HCT116 (cell line): Measurements from ENCODE around the gene ABLIM1. TPM values are rescaled to one million over a fixed set of nuclear protein-coding genes. Genes with fewer than 3 reads are reported as not detected.
"Not testable (repeated sequence)": the region's sequence is repeated elsewhere in the genome, so short reads cannot be mapped to it uniquely, and the experiment has no call there.

Experiments
- ATAC-seq: fragments of 200-7000 bp; cut with Tn5 transposase; 2 replicates; pipeline ENCODE4 v1.9.1; 2020; ENCODE audit warnings: mild to moderate bottlenecking, moderate library complexity
- BruUV-seq: library from RNA; stranded (reverse); fragments of 400-500 nt; replicated peaks from 2 replicates; lab custom pipeline; 2021; lab: Mats Ljungman, UMichigan
- CTCF ChIA-PET: fragments of 300-600 bp; sonication (Branson Sonifier 250); formaldehyde crosslinking; loops from one replicate; lab custom pipeline; 2021; ENCODE audit warnings: antibody characterized with exemption; lab: Charles Lee
- POLR2A ChIA-PET: fragments of 300-600, 350-600 bp; sonication (Branson Sonifier 250); formaldehyde crosslinking; loops from one replicate; lab custom pipeline; 2021; ENCODE audit warnings: antibody characterized with exemption; lab: Charles Lee
- RAD21 ChIA-PET, 2 experiments: fragments of 300-600 bp; sonication (Branson Sonifier 250); formaldehyde crosslinking; loops; one replicate each; lab custom pipeline; 2023; ENCODE audit warnings: low total read pairs in 2 of 2; ENCODE audit not compliant: uncharacterized antibody in 2 of 2, unreplicated experiment in 2 of 2, low non-redundant PET in 1 of 2; lab: Charles Lee
- DNase-seq: peaks from one replicate; pipeline ENCODE4 v3.0.0-alpha.2; 2010; ENCODE audit warnings: low read depth, low spot score
- H2AFZ ChIP-seq: fragments of 200-600 bp; shearing (Covaris generic), sonication (generic); 2 replicates; pipeline ENCODE4 v1.6.1; 2017; ENCODE audit warnings: low read depth, mixed run types, mixed read lengths, antibody characterized with exemption, low read length; ENCODE audit not compliant: poor library complexity, severe bottlenecking
- H3K27ac ChIP-seq: 2 replicates; pipeline ENCODE4 v1.5.1; 2012; ENCODE audit warnings: low read depth, low read length
- H3K27me3 ChIP-seq: fragments of 200-600 bp; sonication (generic); 2 replicates; pipeline ENCODE4 v1.6.1; 2016; ENCODE audit warnings: mixed run types, low read length, mixed read lengths; ENCODE audit not compliant: insufficient read depth
- H3K36me3 ChIP-seq, 2 experiments: fragments of 200-500 bp in 1 of 2; fragments of 200-600 bp in 1 of 2; sonication (Bioruptor generic) in 1 of 2; sonication (generic) in 1 of 2; 2 replicates each; pipeline versions ENCODE4 v1.5.1 to v1.6.1; 2014 to 2016; ENCODE audit warnings: low read length in 2 of 2, inconsistent platforms in 1 of 2, mixed read lengths in 1 of 2, mixed run types in 1 of 2; ENCODE audit not compliant: insufficient read depth in 2 of 2, control insufficient read depth in 1 of 2
- H3K4me1 ChIP-seq, 2 experiments: fragments of 200-600 bp in 1 of 2; sonication (generic) in 1 of 2; 2 replicates each; pipeline versions ENCODE4 v1.5.1 to v1.6.1; 2012 to 2017; ENCODE audit warnings: low read length in 2 of 2, inconsistent platforms in 1 of 2, mild to moderate bottlenecking in 1 of 2, mixed read lengths in 1 of 2, mixed run types in 1 of 2, moderate library complexity in 1 of 2; ENCODE audit not compliant: insufficient read depth in 2 of 2, control insufficient read depth in 1 of 2
- H3K4me2 ChIP-seq: fragments of 200-600 bp; sonication (generic); 2 replicates; pipeline ENCODE4 v1.6.1; 2017; ENCODE audit warnings: mixed run types, low read length, mixed read lengths
- H3K4me3 ChIP-seq, 2 experiments: fragments of 200-600 bp in 1 of 2; sonication (generic) in 1 of 2; replicated peaks in 1 of 2; 2 replicates each; pipeline ENCODE4 v1.5.1; 2011 to 2016; ENCODE audit warnings: low read length in 2 of 2, control low read depth in 1 of 2, low read depth in 1 of 2, mild to moderate bottlenecking in 1 of 2, mixed read lengths in 1 of 2, mixed run types in 1 of 2
- H3K79me2 ChIP-seq: fragments of 200-600 bp; sonication (generic); 2 replicates; pipeline ENCODE4 v1.6.1; 2017; ENCODE audit warnings: mild to moderate bottlenecking, mixed run types, low read length, moderate library complexity, mixed read lengths; ENCODE audit not compliant: insufficient read depth
- H3K9ac ChIP-seq: fragments of 200-600 bp; sonication (generic); 2 replicates; pipeline ENCODE4 v1.6.1; 2016; ENCODE audit warnings: low read length, mixed read lengths
- H3K9me2 ChIP-seq: fragments of 200-600 bp; sonication (generic), shearing (Covaris generic); 2 replicates; pipeline ENCODE4 v1.6.1; 2017; ENCODE audit warnings: mixed run types, mild to moderate bottlenecking, moderate library complexity; ENCODE audit not compliant: insufficient read depth
- H3K9me3 ChIP-seq, 2 experiments: fragments of 200-500 bp in 1 of 2; fragments of 200-600 bp in 1 of 2; sonication (Bioruptor generic) in 1 of 2; sonication (generic) in 1 of 2; 2 replicates each; pipeline ENCODE4 v1.6.1; 2014 to 2017; ENCODE audit warnings: low read length in 2 of 2, mixed read lengths in 2 of 2, inconsistent platforms in 1 of 2, low read depth in 1 of 2, mild to moderate bottlenecking in 1 of 2, mixed run types in 1 of 2, moderate library complexity in 1 of 2; ENCODE audit not compliant: control insufficient read depth in 1 of 2, insufficient read depth in 1 of 2
- H4K20me1 ChIP-seq: fragments of 200-600 bp; sonication (generic), shearing (Covaris generic); 2 replicates; pipeline ENCODE4 v1.6.1; 2017; ENCODE audit warnings: mixed run types, mild to moderate bottlenecking, moderate library complexity; ENCODE audit not compliant: insufficient read depth
- CEBPB ChIP-seq: IDR thresholded peaks from 2 replicates; pipeline ENCODE4 v1.6.1; 2012; ENCODE audit warnings: low read depth
- ELF1 ChIP-seq: IDR thresholded peaks from 2 replicates; pipeline ENCODE4 v1.6.1; 2012; ENCODE audit warnings: low read depth, borderline replicate concordance
- EZH2 ChIP-seq: fragments of 200-600 bp; sonication (generic); IDR thresholded peaks from 2 replicates; pipeline ENCODE4 v1.6.1; 2017; ENCODE audit warnings: antibody characterized with exemption, mixed run types
- EZH2phosphoT487 ChIP-seq: fragments of 200-600 bp; IDR thresholded peaks from 2 replicates; pipeline ENCODE4 v1.6.1; 2018; ENCODE audit warnings: antibody characterized with exemption, borderline replicate concordance
- SIN3A ChIP-seq: IDR thresholded peaks from 2 replicates; pipeline ENCODE4 v1.6.1; 2012; ENCODE audit warnings: low read depth
- SP1 ChIP-seq: IDR thresholded peaks from 2 replicates; pipeline ENCODE4 v1.6.1; 2012; ENCODE audit warnings: low read depth
- ZBTB33 ChIP-seq: IDR thresholded peaks from 2 replicates; pipeline ENCODE4 v1.6.1; 2011; ENCODE audit warnings: mild to moderate bottlenecking, low read length, moderate library complexity; ENCODE audit not compliant: insufficient replicate concordance; ENCODE audit errors: extremely low read depth
- ZNF274 ChIP-seq: fragments of 200-500 bp; sonication (Bioruptor generic); IDR thresholded peaks from 2 replicates; pipeline ENCODE4 v1.6.1; 2014; ENCODE audit warnings: mild to moderate bottlenecking, low read depth, low read length, inconsistent platforms
- intact Hi-C: fragments of 100-400 bp; cut with micrococcal nuclease; formaldehyde crosslinking; loops from 2 replicates; pipeline ENCODE4 v1.10.0; 2022
- total RNA-seq: library from RNA; stranded (reverse); gene quantifications from one replicate; pipeline ENCODE4 v1.2.1, GENCODE V29; 2021; ENCODE audit not compliant: unreplicated experiment

The ABLIM1 gene
- total RNA-seq, 1 experiment from 2014 or later = 96.2 TPM

- H3K79me2 ChIP-seq = no peaks in the 10 kb centered on the region
- no peaks in the 10 kb centered on the region for H3K27me3 ChIP-seq
- H3K9me2 ChIP-seq = no peaks in the 10 kb centered on the region
- no TSS peak for BruUV-seq
- CTCF ChIA-PET = interaction anchor here (0.5 kb wide), 1 partner anchor 427 kb away, joined by 3 read pairs; no protein-coding TSS in a partner anchor
- no peak overlapping the region for H3K9ac ChIP-seq
- no peaks in the 10 kb centered on the region for H3K9me3 ChIP-seq
- POLR2A ChIA-PET = no interaction called here
- H2AFZ ChIP-seq = no peak overlapping the region
- intact Hi-C loops = no loop called here
- DNase-seq = no peak
- H3K4me3 ChIP-seq = no peak overlapping the region
- H3K4me1 ChIP-seq = peaks cover 9 to 11% of the 10 kb centered on the region in 2 experiments; a peak in 3 of 4 replicates
- no peak overlapping the region for H3K27ac ChIP-seq
- H3K4me2 ChIP-seq = no peak overlapping the region
- no peaks in the 10 kb centered on the region for H4K20me1 ChIP-seq
- TF ChIP-seq SP1 = no peak
- TF ChIP-seq, all 23 proteins: peak for 0
- RAD21 ChIA-PET = no interaction called here
- no peak for ATAC-seq
- no peaks in the 10 kb centered on the region for H3K36me3 ChIP-seq
Observed at GRCh38 chr10:114698271-114699061, 40.4 kb upstream of the ABLIM1 start.

GRCh38 chr10:114697061-114697598, 39.1 kb upstream of the ABLIM1 start:
- no peak overlapping the region for H3K9ac ChIP-seq
- TF ChIP-seq ELF1 (no peak), EZH2phosphoT487 (no peak), ZBTB33 (no peak), EZH2 (no peak), SIN3A (no peak), CEBPB (no peak), ZNF274 (no peak)
- peaks cover 9 to 11% of the 10 kb centered on the region in 2 experiments; a peak in 3 of 4 replicates for H3K4me1 ChIP-seq
- no peaks in the 10 kb centered on the region for H4K20me1 ChIP-seq
- no peaks in the 10 kb centered on the region for H3K36me3 ChIP-seq
- no peaks in the 10 kb centered on the region for H3K27me3 ChIP-seq
- H3K79me2 ChIP-seq = no peaks in the 10 kb centered on the region
- no peak for DNase-seq
- CTCF ChIA-PET = interaction anchor here (0.7 kb wide), 1 partner anchor 144 kb away, joined by 3 read pairs; no protein-coding TSS in a partner anchor
- intact Hi-C loops = no loop called here
- 0 out of 2 replicates have a peak overlapping the region, but pooled peaks have one; percentile 1 for H3K4me2 ChIP-seq
- no peaks in the 10 kb centered on the region for H3K9me3 ChIP-seq
- RAD21 ChIA-PET = no interaction called here
- H2AFZ ChIP-seq = no peak overlapping the region
- H3K9me2 ChIP-seq = no peaks in the 10 kb centered on the region
- ATAC-seq = 0 out of 2 replicates have a peak, but pooled peaks have one; percentile 10
- no TSS peak for BruUV-seq
- H3K4me3 ChIP-seq = no peak overlapping the region
- H3K27ac ChIP-seq = no peak overlapping the region
- POLR2A ChIA-PET = no interaction called here

- BruUV-seq, H3K79me2 ChIP-seq, intact Hi-C loops, H3K27ac ChIP-seq, DNase-seq, POLR2A ChIA-PET, H3K4me2 ChIP-seq, H4K20me1 ChIP-seq, H3K9me2 ChIP-seq, H3K9me3 ChIP-seq, RAD21 ChIA-PET, H2AFZ ChIP-seq, CTCF ChIA-PET, ATAC-seq, H3K4me3 ChIP-seq, H3K27me3 ChIP-seq, H3K36me3 ChIP-seq, H3K9ac ChIP-seq: not testable (repeated sequence)
- H3K4me1 ChIP-seq = peaks cover 11 to 16% of the 10 kb centered on the region in 2 experiments; a peak in 3 of 4 replicates
Observed at GRCh38 chr10:114696301-114696700, 38.2 kb upstream of the ABLIM1 start.
